ENCODE results near the gene DYSF.

DYSF gene

GRCh38 chr2:71667256-71668182, 214.2 kb downstream of the DYSF start:
- in situ Hi-C loops (cut with HindIII; ENCODE audit: low pct_ligation_motif_present, low pct_unique_long_range_greater_than_20kb, low sequenced_read_pairs), result no loop called here
- DNase-seq, result no peak

- in situ Hi-C loops (cut with HindIII; ENCODE audit: low pct_ligation_motif_present, low pct_unique_long_range_greater_than_20kb, low sequenced_read_pairs), result no loop called here
- DNase-seq, result no peak
Observed at GRCh38 chr2:71668326-71669057, 215.1 kb downstream of the DYSF start.

- in situ Hi-C loops (cut with HindIII; ENCODE audit: low pct_ligation_motif_present, low pct_unique_long_range_greater_than_20kb, low sequenced_read_pairs), result no loop called here
- DNase-seq, result no peak
Observed at GRCh38 chr2:71669058-71669456, 215.7 kb downstream of the DYSF start.

GRCh38 chr2:71669628-71670429, 216.5 kb downstream of the DYSF start:
- in situ Hi-C loops (cut with HindIII; ENCODE audit: low pct_ligation_motif_present, low pct_unique_long_range_greater_than_20kb, low sequenced_read_pairs), result no loop called here
- no peak for DNase-seq

GRCh38 chr2:71670430-71670795, 217.1 kb downstream of the DYSF start:
- in situ Hi-C loops (cut with HindIII; ENCODE audit: low pct_ligation_motif_present, low pct_unique_long_range_greater_than_20kb, low sequenced_read_pairs), result no loop called here
- DNase-seq, result no peak

GRCh38 chr2:71671203-71671854, 218.0 kb downstream of the DYSF start:
- in situ Hi-C loops (cut with HindIII; ENCODE audit: low pct_ligation_motif_present, low pct_unique_long_range_greater_than_20kb, low sequenced_read_pairs), result no loop called here
- no peak for DNase-seq

- in situ Hi-C loops (cut with HindIII; ENCODE audit: low pct_ligation_motif_present, low pct_unique_long_range_greater_than_20kb, low sequenced_read_pairs), result no loop called here
Observed at GRCh38 chr2:71671895-71672825, 218.8 kb downstream of the DYSF start.

GRCh38 chr2:71672826-71673795, 219.8 kb downstream of the DYSF start:
- DNase-seq, result no peak
- in situ Hi-C loops (cut with HindIII; ENCODE audit: low pct_ligation_motif_present, low pct_unique_long_range_greater_than_20kb, low sequenced_read_pairs), result no loop called here

More at GRCh38 chr2:71671895-71672825, 218.8 kb downstream of the DYSF start:
- no peak for DNase-seq

GRCh38 chr2:71674158-71674851, 220.9 kb downstream of the DYSF start:
- in situ Hi-C loops (cut with HindIII; ENCODE audit: low pct_ligation_motif_present, low pct_unique_long_range_greater_than_20kb, low sequenced_read_pairs), result no loop called here

GRCh38 chr2:71675296-71675695, 221.9 kb downstream of the DYSF start:
- in situ Hi-C loops (cut with HindIII; ENCODE audit: low pct_ligation_motif_present, low pct_unique_long_range_greater_than_20kb, low sequenced_read_pairs), result no loop called here
- no peak for DNase-seq

More at GRCh38 chr2:71674158-71674851, 220.9 kb downstream of the DYSF start:
- DNase-seq, result no peak

- no peak for DNase-seq
- in situ Hi-C loops (cut with HindIII; ENCODE audit: low pct_ligation_motif_present, low pct_unique_long_range_greater_than_20kb, low sequenced_read_pairs), result no loop called here
Observed at GRCh38 chr2:71678874-71679273, 225.5 kb downstream of the DYSF start.

GRCh38 chr2:71679491-71679890, 226.1 kb downstream of the DYSF start:
- in situ Hi-C loops (cut with HindIII; ENCODE audit: low pct_ligation_motif_present, low pct_unique_long_range_greater_than_20kb, low sequenced_read_pairs), result no loop called here
- DNase-seq, result no peak

- in situ Hi-C loops (cut with HindIII; ENCODE audit: low pct_ligation_motif_present, low pct_unique_long_range_greater_than_20kb, low sequenced_read_pairs), result no loop called here
- no peak for DNase-seq
Observed at GRCh38 chr2:71680925-71681324, 227.6 kb downstream of the DYSF start.

GRCh38 chr2:71681626-71682025, 228.3 kb downstream of the DYSF start:
- in situ Hi-C loops (cut with HindIII; ENCODE audit: low pct_ligation_motif_present, low pct_unique_long_range_greater_than_20kb, low sequenced_read_pairs), result no loop called here
- DNase-seq, result no peak

- no peak for DNase-seq
- in situ Hi-C loops (cut with HindIII; ENCODE audit: low pct_ligation_motif_present, low pct_unique_long_range_greater_than_20kb, low sequenced_read_pairs), result no loop called here
Observed at GRCh38 chr2:71682341-71682740, 229.0 kb downstream of the DYSF start.

- in situ Hi-C loops (cut with HindIII; ENCODE audit: low pct_ligation_motif_present, low pct_unique_long_range_greater_than_20kb, low sequenced_read_pairs), result no loop called here
- DNase-seq, result no peak
Observed at GRCh38 chr2:71683070-71683469, 229.7 kb downstream of the DYSF start.
